Mesenchymal stem cell (in vitro differentiated cells and primary cell): Measurements from ENCODE around the gene AMN. TPM values are rescaled to one million over a fixed set of nuclear protein-coding genes. Genes with fewer than 3 reads are reported as not detected.
A peak's percentile ranks its signal among the peaks of the same experiment; 100 is the strongest.

Experiments
- DNase-seq: peaks from one replicate; pipeline ENCODE4 v3.0.0-alpha.2; 2013
- H2AFZ ChIP-seq: one replicate; pipeline ENCODE4 v1.6.1; 2013; ENCODE audit warnings: low read depth, mild to moderate bottlenecking, control low read depth, inconsistent platforms, low read length, moderate library complexity
- H2AK5ac ChIP-seq: 2 replicates; pipeline ENCODE4 v1.6.1; 2013; ENCODE audit warnings: low read length, moderate library complexity, mild to moderate bottlenecking, inconsistent platforms; ENCODE audit not compliant: severe bottlenecking
- H2BK120ac ChIP-seq: one replicate; pipeline ENCODE4 v1.6.1; 2013; ENCODE audit warnings: low read depth, mild to moderate bottlenecking, inconsistent platforms, low read length, moderate library complexity
- H2BK12ac ChIP-seq, 2 experiments: one replicate each; pipeline ENCODE4 v1.6.1; 2013; ENCODE audit warnings: inconsistent platforms in 2 of 2, low read length in 2 of 2, mild to moderate bottlenecking in 2 of 2, moderate library complexity in 2 of 2, control low read depth in 1 of 2
- H2BK15ac ChIP-seq: one replicate; pipeline ENCODE4 v1.6.1; 2013; ENCODE audit warnings: mild to moderate bottlenecking, low read depth, inconsistent platforms; ENCODE audit not compliant: poor library complexity, severe bottlenecking
- H2BK5ac ChIP-seq: 2 replicates; pipeline ENCODE4 v1.6.1; 2013; ENCODE audit warnings: low read depth, mild to moderate bottlenecking, low read length, control low read depth, inconsistent platforms; ENCODE audit not compliant: poor library complexity, severe bottlenecking
- H3K14ac ChIP-seq, 2 experiments: one replicate each; pipeline ENCODE4 v1.6.1; 2013; ENCODE audit warnings: inconsistent platforms in 2 of 2, low read length in 2 of 2, control low read depth in 1 of 2, mild to moderate bottlenecking in 1 of 2, moderate library complexity in 1 of 2
- H3K18ac ChIP-seq, 2 experiments: one replicate each; pipeline ENCODE4 v1.6.1; 2013; ENCODE audit warnings: inconsistent platforms in 2 of 2, low read length in 2 of 2, control low read depth in 1 of 2, low read depth in 1 of 2, mild to moderate bottlenecking in 1 of 2
- H3K23ac ChIP-seq, 2 experiments: one replicate each; pipeline ENCODE4 v1.6.1; 2013; ENCODE audit warnings: inconsistent platforms in 2 of 2, low read length in 2 of 2, mild to moderate bottlenecking in 2 of 2, moderate library complexity in 2 of 2, control low read depth in 1 of 2
- H3K27ac ChIP-seq: 2 replicates; pipeline ENCODE4 v1.5.1; 2013; ENCODE audit warnings: mild to moderate bottlenecking, moderate library complexity, low read length, control low read depth, inconsistent platforms; ENCODE audit not compliant: poor library complexity, severe bottlenecking
- H3K27me3 ChIP-seq, 2 experiments: 2 replicates each; pipeline versions ENCODE4 v1.6.1 to v1.7.0; 2013; ENCODE audit warnings: low read length in 2 of 2, mild to moderate bottlenecking in 2 of 2, moderate library complexity in 2 of 2, control low read depth in 1 of 2, inconsistent platforms in 1 of 2; ENCODE audit not compliant: control insufficient read depth in 1 of 2, insufficient read depth in 1 of 2
- H3K36me3 ChIP-seq, 2 experiments: 2 replicates each; pipeline versions ENCODE4 v1.6.1 to v1.7.0; 2013; ENCODE audit warnings: low read length in 2 of 2, control low read depth in 1 of 2, inconsistent platforms in 1 of 2, low read depth in 1 of 2, mild to moderate bottlenecking in 1 of 2; ENCODE audit not compliant: insufficient read depth in 2 of 2, control insufficient read depth in 1 of 2
- H3K4ac ChIP-seq, 2 experiments: one replicate each; pipeline ENCODE4 v1.6.1; 2013; ENCODE audit warnings: inconsistent platforms in 2 of 2, low read length in 2 of 2, mild to moderate bottlenecking in 2 of 2, moderate library complexity in 2 of 2, control low read depth in 1 of 2, low read depth in 1 of 2
- H3K4me1 ChIP-seq: 2 replicates; pipeline ENCODE4 v1.6.1; 2013; ENCODE audit warnings: low read depth, low read length, control low read depth; ENCODE audit not compliant: control insufficient read depth, insufficient read depth
- H3K4me2 ChIP-seq: 2 replicates; pipeline ENCODE4 v1.6.1; 2013; ENCODE audit warnings: low read length, mild to moderate bottlenecking, inconsistent platforms; ENCODE audit not compliant: poor library complexity, severe bottlenecking
- H3K4me3 ChIP-seq, 2 experiments: 2 replicates each; pipeline versions ENCODE4 v1.5.1 to v1.7.0; 2013; ENCODE audit warnings: low read length in 2 of 2, mild to moderate bottlenecking in 2 of 2, control low read depth in 1 of 2, low read depth in 1 of 2; ENCODE audit not compliant: insufficient read depth in 1 of 2
- H3K79me1 ChIP-seq: replicated peaks from 2 replicates; pipeline ENCODE4 v1.6.1; 2013; ENCODE audit warnings: mild to moderate bottlenecking, control low read depth, low read length, inconsistent platforms; ENCODE audit not compliant: poor library complexity, severe bottlenecking
- H3K9ac ChIP-seq: 2 replicates; pipeline ENCODE4 v1.7.0; 2013; ENCODE audit warnings: mild to moderate bottlenecking, low read length, moderate library complexity
- H3K9me3 ChIP-seq: 2 replicates; pipeline ENCODE4 v1.7.0; 2013; ENCODE audit warnings: mild to moderate bottlenecking, low read length; ENCODE audit not compliant: control insufficient read depth
- H4K8ac ChIP-seq: one replicate; pipeline ENCODE4 v1.6.1; 2013; ENCODE audit warnings: inconsistent platforms, mild to moderate bottlenecking, low read length, moderate library complexity
- H4K91ac ChIP-seq: one replicate; pipeline ENCODE4 v1.6.1; 2013; ENCODE audit warnings: mild to moderate bottlenecking, low read length, inconsistent platforms
- WGBS: methylation state at CpG from one replicate; pipeline ENCODE4 v1.1.7; 2013; ENCODE audit warnings: mixed read lengths; 5-methylcytosine and 5-hydroxymethylcytosine counted together
- polyA plus RNA-seq, 2 experiments: library from polyadenylated mRNA; stranded (reverse); fragments of 200-250 nt; gene quantifications; one replicate each; pipeline ENCODE4 v1.2.3, GENCODE V29; 2013

AMN gene
- polyA plus RNA-seq (2013, experiment 1 of 2): 0.14 TPM
- 0.12 TPM for polyA plus RNA-seq (2013, experiment 2 of 2)

- H3K18ac ChIP-seq: no peak within 1 kb of the TSS
- H3K9ac ChIP-seq: peak within 1 kb of the TSS; percentile 36
- peaks cover 10% of the 10 kb centered on the region for H3K9me3 ChIP-seq
- H4K8ac ChIP-seq: no peak within 1 kb of the TSS
- H3K4me1 ChIP-seq: peaks cover 4% of the 10 kb centered on the region
- H3K4me3 ChIP-seq: peak within 1 kb of the TSS in 1 of 2 experiments; percentile 66
- no peak within 1 kb of the TSS for H3K27ac ChIP-seq
- DNase-seq: no peak
- no peak within 1 kb of the TSS for H3K23ac ChIP-seq
- H2AK5ac ChIP-seq: no peak within 1 kb of the TSS
- H2AFZ ChIP-seq: peak within 1 kb of the TSS; percentile 10
- H3K14ac ChIP-seq: peak within 1 kb of the TSS in 1 of 2 experiments; percentile 35
- H3K4ac ChIP-seq: no peak within 1 kb of the TSS
- no peaks in the 10 kb centered on the region for H3K36me3 ChIP-seq
- no peak within 1 kb of the TSS for H3K4me2 ChIP-seq
- H2BK5ac ChIP-seq: no peak within 1 kb of the TSS
- WGBS: 55% methylated on average over 47 of the region's 56 CpGs
- no peaks in the 10 kb centered on the region for H3K79me1 ChIP-seq
- no peak within 1 kb of the TSS for H2BK12ac ChIP-seq
- H3K27me3 ChIP-seq: peaks cover 3 to 68% of the 10 kb centered on the region in 2 experiments
- H2BK120ac ChIP-seq: no peak within 1 kb of the TSS
- no peak within 1 kb of the TSS for H2BK15ac ChIP-seq
- no peak within 1 kb of the TSS for H4K91ac ChIP-seq
Observed at GRCh38 chr14:102922490-102923200, at the start of gene AMN. AMN (plus strand) TSS chr14:102922663; CDS start chr14:102922689, 26 bp downstream.

- H3K4me3 ChIP-seq: no peak overlapping the region
- no peaks in the 10 kb centered on the region for H3K4me1 ChIP-seq
- DNase-seq: no peak
- 100% methylated on average over 2 of the region's 7 CpGs for WGBS
- no peak overlapping the region for H4K91ac ChIP-seq
- H3K9me3 ChIP-seq: no peaks in the 10 kb centered on the region
- no peak overlapping the region for H3K18ac ChIP-seq
- H3K79me1 ChIP-seq: peaks cover 13% of the 10 kb centered on the region
- H3K4me2 ChIP-seq: no peak overlapping the region
- H3K36me3 ChIP-seq: peaks cover 39 to 66% of the 10 kb centered on the region in 2 experiments
- H2BK15ac ChIP-seq: no peak overlapping the region
- H3K4ac ChIP-seq: no peak overlapping the region
- H3K14ac ChIP-seq: no peak overlapping the region
- H2BK5ac ChIP-seq: no peak overlapping the region
- no peak overlapping the region for H3K27ac ChIP-seq
- no peak overlapping the region for H2BK120ac ChIP-seq
- no peaks in the 10 kb centered on the region for H3K27me3 ChIP-seq
- H4K8ac ChIP-seq: no peak overlapping the region
- no peak overlapping the region for H3K23ac ChIP-seq
- no peak overlapping the region for H3K9ac ChIP-seq
- H2BK12ac ChIP-seq: no peak overlapping the region
- no peak overlapping the region for H2AFZ ChIP-seq
- H2AK5ac ChIP-seq: no peak overlapping the region
Observed at GRCh38 chr14:102873131-102873530, 49.3 kb upstream of the AMN start.

- 82% methylated on average over 6 of the region's 7 CpGs for WGBS
- Histone ChIP-seq H3K9me3 (no peaks in the 10 kb centered on the region), H3K4me1 (no peaks in the 10 kb centered on the region), H3K36me3 (peaks cover 42 to 70% of the 10 kb centered on the region in 2 experiments), H3K79me1 (peaks cover 10% of the 10 kb centered on the region), H3K4me3 (no peak overlapping the region), H3K4ac (no peak overlapping the region), H3K27me3 (no peaks in the 10 kb centered on the region), H2AK5ac (no peak overlapping the region), H2AFZ (no peak overlapping the region), H2BK12ac (no peak overlapping the region), H3K14ac (no peak overlapping the region), H3K4me2 (no peak overlapping the region), H4K8ac (no peak overlapping the region), H3K23ac (no peak overlapping the region), H3K18ac (no peak overlapping the region), H2BK5ac (no peak overlapping the region), H2BK15ac (no peak overlapping the region), H3K27ac (no peak overlapping the region), H4K91ac (no peak overlapping the region), H2BK120ac (no peak overlapping the region), H3K9ac (no peak overlapping the region)
- DNase-seq: no peak
Observed at GRCh38 chr14:102873546-102874061, 48.9 kb upstream of the AMN start.

DNA sequence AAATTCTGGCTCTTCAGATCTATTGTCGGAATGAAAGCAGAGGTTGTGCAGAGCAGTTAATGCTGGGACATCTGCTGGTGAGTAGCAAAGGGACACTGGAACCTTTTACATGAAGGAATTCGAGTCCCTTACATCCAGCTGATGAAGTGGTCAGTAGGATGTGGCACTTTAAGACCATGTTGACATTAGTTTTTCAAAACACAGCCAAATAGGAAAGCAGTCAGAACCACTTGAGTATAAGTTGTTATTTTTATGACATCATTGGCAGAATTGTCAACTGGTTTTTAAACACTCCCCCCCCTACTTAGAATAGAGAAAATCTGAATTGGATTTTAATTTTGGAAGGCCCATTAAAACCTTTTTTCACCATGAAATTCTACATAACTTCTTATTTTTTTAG is 46.8 kb upstream of the AMN start:
- H3K27ac ChIP-seq: no peak overlapping the region
- H3K9me3 ChIP-seq: no peaks in the 10 kb centered on the region
- H2AK5ac ChIP-seq: no peak overlapping the region
- H3K14ac ChIP-seq: no peak overlapping the region
- H4K8ac ChIP-seq: no peak overlapping the region
- no peak overlapping the region for H3K4me3 ChIP-seq
- H3K4me1 ChIP-seq: peaks cover 2% of the 10 kb centered on the region
- no peak overlapping the region for H3K4me2 ChIP-seq
- WGBS: 90% methylated on average over 1 of the region's 2 CpGs
- no peak overlapping the region for H3K9ac ChIP-seq
- no peak for DNase-seq
- no peak overlapping the region for H3K4ac ChIP-seq
- no peak overlapping the region for H2BK12ac ChIP-seq
- no peak overlapping the region for H3K18ac ChIP-seq
- no peak overlapping the region for H4K91ac ChIP-seq
- no peak overlapping the region for H3K23ac ChIP-seq
- H2BK5ac ChIP-seq: no peak overlapping the region
- H2BK15ac ChIP-seq: no peak overlapping the region
- peaks cover 46 to 73% of the 10 kb centered on the region in 2 experiments for H3K36me3 ChIP-seq
- peaks cover 1% of the 10 kb centered on the region for H3K79me1 ChIP-seq
- H3K27me3 ChIP-seq: no peaks in the 10 kb centered on the region
- no peak overlapping the region for H2BK120ac ChIP-seq
- no peak overlapping the region for H2AFZ ChIP-seq
